Activated CD4-positive, alpha-beta T cell treated with anti-CD3 and anti-CD28 coated beads for 1 hour (primary cell): ENCODE measurements around the gene SIPA1L3.

Experiments used
- DNase-seq: peaks from one replicate; pipeline ENCODE4 v3.0.0-alpha.2; 2020

SIPA1L3 gene

GRCh38 chr19:37950471-37951175, 43.6 kb downstream of the SIPA1L3 start:
- DNase-seq, result no peak

GRCh38 chr19:37951816-37952210, 44.8 kb downstream of the SIPA1L3 start:
- DNase-seq, result no peak

GRCh38 chr19:37953171-37953917, 46.3 kb downstream of the SIPA1L3 start:
- DNase-seq, result no peak

GRCh38 chr19:37953918-37954303, 46.9 kb downstream of the SIPA1L3 start:
- DNase-seq, result no peak

GRCh38 chr19:37954421-37954874, 47.4 kb downstream of the SIPA1L3 start:
- no peak for DNase-seq

- DNase-seq, result no peak
Observed at GRCh38 chr19:37955986-37956385, 49.0 kb downstream of the SIPA1L3 start.

GRCh38 chr19:37957176-37957575, 50.2 kb downstream of the SIPA1L3 start:
- DNase-seq, result no peak

GRCh38 chr19:37959665-37960114, 52.7 kb downstream of the SIPA1L3 start:
- no peak for DNase-seq

GRCh38 chr19:37961198-37961597, 54.2 kb downstream of the SIPA1L3 start:
- DNase-seq, result no peak

- no peak for DNase-seq
Observed at GRCh38 chr19:37963190-37963936, 56.4 kb downstream of the SIPA1L3 start.

GRCh38 chr19:37964109-37964508, 57.1 kb downstream of the SIPA1L3 start:
- no peak for DNase-seq

GRCh38 chr19:37966211-37966661, 59.2 kb downstream of the SIPA1L3 start:
- DNase-seq, result no peak

- no peak for DNase-seq
Observed at GRCh38 chr19:37966662-37967231, 59.7 kb downstream of the SIPA1L3 start.

- no peak for DNase-seq
Observed at GRCh38 chr19:37969695-37970094, 62.7 kb downstream of the SIPA1L3 start.

- DNase-seq, result no peak
Observed at GRCh38 chr19:37970699-37971098, 63.7 kb downstream of the SIPA1L3 start.

GRCh38 chr19:37972803-37973202, 65.8 kb downstream of the SIPA1L3 start:
- DNase-seq, result no peak

- no peak for DNase-seq
Observed at GRCh38 chr19:37973666-37974065, 66.7 kb downstream of the SIPA1L3 start.

GRCh38 chr19:37975071-37975470, 68.1 kb downstream of the SIPA1L3 start:
- no peak for DNase-seq

- DNase-seq, result no peak
Observed at GRCh38 chr19:37975596-37976515, 68.8 kb downstream of the SIPA1L3 start.

GRCh38 chr19:37977391-37977790, 70.4 kb downstream of the SIPA1L3 start:
- DNase-seq, result no peak

GRCh38 chr19:37977992-37978391, 71.0 kb downstream of the SIPA1L3 start:
- DNase-seq, result no peak

- DNase-seq, result no peak
Observed at GRCh38 chr19:37979547-37980082, 72.6 kb downstream of the SIPA1L3 start.
